ENCODE data around the gene PRX. TPM values are rescaled to one million over a fixed set of nuclear protein-coding genes. Genes with fewer than 3 reads are reported as not detected.

The PRX gene
- total and polyA plus RNA-seq, 2 of the 13 experiments (the other 11 are each of a cell fraction or from before 2014, with no cell fraction given): 0.66 TPM

GRCh38 chr19:40443131-40443999 is 30.2 kb upstream of the PRX start (continued):
- TF ChIP-seq AHDC1 (CRISPR knock-in tag; IDR thresholded peaks at IDR 0.05; ENCODE audit: borderline replicate concordance) (no peak), RCOR2 (CRISPR knock-in tag; IDR thresholded peaks at IDR 0.05) (no peak), ZMYM2 (CRISPR knock-in tag; IDR thresholded peaks at IDR 0.05) (no peak), ZNF710 (CRISPR knock-in tag; IDR thresholded peaks at IDR 0.05; ENCODE audit: borderline replicate concordance) (0 out of 2 replicates have a peak, but pooled peaks have one; percentile 23), TRIM22 (IDR thresholded peaks at IDR 0.05) (no peak), ZBTB1 (CRISPR knock-in tag; IDR thresholded peaks at IDR 0.05; ENCODE audit: borderline replicate concordance) (no peak), SOX6 (IDR thresholded peaks at IDR 0.05) (no peak), SOX6 (CRISPR knock-in tag; IDR thresholded peaks at IDR 0.05) (peak; percentile 36; the same call in 1 of the 2 replicates), FIP1L1 (IDR thresholded peaks at IDR 0.05; ENCODE audit: borderline replicate concordance, insufficient read depth, low read depth, low read length) (no peak), GRHL1 (CRISPR knock-in tag; conservative IDR thresholded peaks at IDR 0.05) (no peak), HOXA5 (CRISPR knock-in tag; IDR thresholded peaks at IDR 0.05) (peak; percentile 74; the same call in 1 of the 2 replicates), ZBTB46 (CRISPR knock-in tag; IDR thresholded peaks at IDR 0.05; ENCODE audit: borderline replicate concordance) (no peak), RXRA (CRISPR knock-in tag; IDR thresholded peaks at IDR 0.05) (peak; percentile 76; the same call in 1 of the 2 replicates), ZNF263 (CRISPR knock-in tag; IDR thresholded peaks at IDR 0.05) (no peak; the same call in 1 of the 2 replicates), XRCC5 (optimal IDR thresholded peaks at IDR 0.05; ENCODE audit: low read length) (peak; percentile 21), ZNF562 (CRISPR knock-in tag; IDR thresholded peaks at IDR 0.05; ENCODE audit: borderline replicate concordance) (no peak)

Data from HepG2 (cell line).